GM21717 (cell line): Measurements from ENCODE around the gene ATG9B.

Experiments
- ATAC-seq: cut with Tn5 transposase; IDR thresholded peaks from one replicate; pipeline ENCODE4 v1.9.1; 2021; ENCODE audit warnings: mild to moderate bottlenecking, moderate library complexity; ENCODE audit not compliant: unreplicated experiment

The ATG9B gene

DNA sequence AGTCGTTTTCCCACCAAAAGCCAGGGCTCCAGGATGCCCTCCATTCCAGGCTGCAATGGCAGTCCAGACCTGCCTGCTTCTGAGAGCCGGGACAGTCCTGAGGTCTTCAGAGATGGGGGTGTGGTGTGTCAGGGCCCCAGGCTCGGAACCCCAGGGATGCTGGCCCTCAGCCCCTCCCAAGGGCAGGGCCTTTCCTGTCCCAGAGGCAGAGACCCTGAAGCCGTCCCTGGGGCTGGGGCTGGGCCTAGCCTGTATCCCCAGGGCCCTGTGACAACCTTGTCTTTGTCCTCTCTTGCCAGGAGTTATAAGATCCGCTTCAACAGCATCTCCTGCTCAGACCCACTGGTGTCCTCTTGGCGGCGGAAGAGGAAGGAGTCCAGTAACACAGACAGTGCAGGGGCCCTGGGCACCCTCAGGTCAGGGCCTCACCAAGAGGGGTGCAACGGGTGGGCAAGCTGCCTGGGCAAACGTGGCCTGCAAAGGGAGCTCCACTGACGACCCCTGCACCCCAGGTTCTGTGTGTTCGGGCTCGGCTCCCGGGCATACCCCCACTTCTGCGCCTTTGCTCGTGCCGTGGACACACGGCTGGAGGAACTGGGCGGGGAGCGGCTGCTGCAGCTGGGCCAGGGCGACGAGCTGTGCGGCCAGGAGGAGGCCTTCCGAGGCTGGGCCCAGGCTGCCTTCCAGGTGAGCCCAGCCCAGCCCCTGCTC lies 17.5 kb downstream of the ATG9B start:
- no peak for ATAC-seq

DNA sequence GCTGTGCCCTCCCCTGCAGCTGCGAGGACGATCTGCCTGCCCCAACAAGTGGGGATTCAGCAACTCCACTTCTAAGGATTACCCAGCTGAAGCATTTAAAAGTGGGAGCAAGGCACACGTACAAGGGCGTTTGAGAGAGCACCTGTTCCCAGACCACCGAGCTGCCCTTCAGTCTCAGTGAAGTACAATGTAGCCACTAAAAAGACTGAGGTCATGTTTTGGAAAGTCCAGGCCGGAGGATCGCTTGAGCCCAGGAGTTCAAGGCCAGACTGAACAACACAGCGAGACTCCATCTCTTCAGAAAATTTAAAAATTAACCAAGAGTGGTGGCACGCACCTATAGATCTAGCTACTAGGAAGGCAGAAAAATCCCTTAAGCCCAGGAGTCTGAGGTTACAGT lies 18.7 kb downstream of the ATG9B start:
- ATAC-seq: no peak

DNA sequence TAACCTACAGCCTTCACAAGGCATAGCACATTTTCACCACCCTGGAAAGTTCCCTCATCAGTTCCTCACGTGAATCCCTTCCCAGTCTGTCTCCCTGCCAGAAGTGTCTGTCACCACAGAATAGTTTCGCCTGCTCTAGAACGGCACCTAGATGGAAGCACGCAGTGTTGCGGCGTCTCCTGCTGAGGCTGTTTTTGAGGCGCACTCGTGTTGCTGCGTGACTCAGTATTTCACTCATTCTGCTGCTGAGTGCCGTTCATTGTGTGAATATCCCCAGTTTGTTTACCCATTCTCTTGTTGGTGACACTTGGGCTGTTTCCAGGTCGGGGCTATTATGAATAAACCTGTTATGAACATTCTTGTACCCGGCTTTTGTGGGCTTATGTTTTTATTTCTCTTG lies 20.7 kb downstream of the ATG9B start:
- ATAC-seq: no peak

DNA sequence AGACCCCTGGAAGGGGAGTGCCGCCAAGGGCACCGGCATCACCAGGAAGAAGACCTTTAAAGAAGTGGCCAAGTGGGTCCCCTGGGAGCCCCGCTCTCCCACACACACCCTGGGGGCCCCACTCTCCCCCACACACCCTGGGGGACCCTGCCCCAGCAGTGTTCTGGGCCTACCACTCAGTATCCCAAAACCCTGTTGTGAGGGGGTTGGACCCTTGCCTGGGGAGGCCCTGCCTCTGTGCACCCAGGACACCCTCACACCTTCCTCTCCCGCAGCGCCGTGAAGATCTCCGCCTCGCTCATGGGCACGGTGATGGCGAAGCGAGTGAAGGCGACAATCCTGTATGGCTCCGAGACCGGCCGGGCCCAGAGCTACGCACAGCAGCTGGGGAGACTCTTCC lies 22.7 kb downstream of the ATG9B start:
- no peak for ATAC-seq

DNA sequence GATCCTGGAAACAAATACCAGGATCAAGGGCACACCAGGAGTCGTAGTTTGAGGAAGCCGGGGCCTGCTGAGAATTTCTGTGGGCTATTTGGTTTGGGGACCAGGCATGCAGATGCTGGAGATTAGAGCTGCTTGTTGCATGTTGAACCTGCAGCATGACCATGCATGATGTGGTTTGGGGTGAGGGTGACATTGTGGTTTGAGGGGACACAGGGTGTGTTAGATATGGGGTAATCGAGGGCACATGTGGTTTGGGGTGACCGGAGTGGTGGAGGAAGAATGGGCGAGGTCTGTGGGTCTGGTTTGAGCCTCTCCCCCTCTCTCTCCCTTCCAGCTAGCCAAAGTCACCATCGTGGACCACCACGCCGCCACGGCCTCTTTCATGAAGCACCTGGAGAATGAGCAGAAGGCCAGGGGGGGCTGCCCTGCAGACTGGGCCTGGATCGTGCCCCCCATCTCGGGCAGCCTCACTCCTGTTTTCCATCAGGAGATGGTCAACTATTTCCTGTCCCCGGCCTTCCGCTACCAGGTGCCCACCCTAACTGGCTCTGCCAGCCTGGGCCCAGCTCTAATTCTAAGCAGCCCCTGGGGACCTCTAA lies 23.3 kb downstream of the ATG9B start:
- no peak for ATAC-seq

DNA sequence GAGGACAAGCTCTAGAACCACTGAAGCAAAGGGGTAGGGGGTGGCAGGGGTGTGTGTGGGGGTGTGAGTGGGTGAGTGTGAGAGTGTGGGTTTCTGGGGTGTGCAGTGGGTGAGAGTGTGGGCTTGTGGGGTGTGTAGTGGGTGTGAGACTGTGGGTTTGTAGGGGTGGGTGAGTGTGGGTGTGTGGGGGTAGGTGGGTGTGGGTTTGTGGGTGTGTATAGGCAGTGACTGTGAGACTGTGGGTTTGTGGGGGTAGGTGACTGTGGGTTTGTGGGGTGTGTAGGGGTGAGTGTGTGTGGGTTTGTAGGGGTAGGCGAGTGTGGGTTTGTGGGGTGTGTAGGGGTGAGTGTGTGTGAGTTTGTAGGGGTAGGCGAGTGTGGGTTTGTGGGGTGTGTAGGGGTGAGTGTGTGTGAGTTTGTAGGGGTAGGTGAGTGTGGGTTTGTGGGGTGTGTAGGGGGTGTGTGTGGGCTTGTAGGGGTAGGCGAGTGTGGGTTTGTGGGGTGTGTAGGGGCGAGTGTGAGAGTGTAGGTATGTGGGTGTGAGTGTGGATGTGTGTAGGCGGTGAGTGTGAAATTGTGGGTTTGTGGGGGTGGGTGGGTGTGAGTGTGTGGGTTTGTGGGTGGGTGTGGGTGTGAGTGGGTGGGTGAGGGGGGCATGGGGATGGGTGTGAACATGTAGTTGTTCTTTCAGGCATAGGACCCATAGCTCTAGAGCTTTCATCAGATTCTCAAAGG lies 24.6 kb downstream of the ATG9B start:
- no peak for ATAC-seq

DNA sequence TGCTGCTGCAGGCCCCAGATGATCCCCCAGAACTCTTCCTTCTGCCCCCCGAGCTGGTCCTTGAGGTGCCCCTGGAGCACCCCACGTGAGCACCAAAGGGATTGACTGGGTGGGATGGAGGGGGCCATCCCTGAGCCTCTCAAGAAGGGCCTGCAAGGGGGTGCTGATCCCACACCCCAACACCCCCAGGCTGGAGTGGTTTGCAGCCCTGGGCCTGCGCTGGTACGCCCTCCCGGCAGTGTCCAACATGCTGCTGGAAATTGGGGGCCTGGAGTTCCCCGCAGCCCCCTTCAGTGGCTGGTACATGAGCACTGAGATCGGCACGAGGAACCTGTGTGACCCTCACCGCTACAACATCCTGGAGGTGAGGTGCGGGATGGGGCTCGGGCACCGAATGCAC lies 25.3 kb downstream of the ATG9B start:
- ATAC-seq: no peak

DNA sequence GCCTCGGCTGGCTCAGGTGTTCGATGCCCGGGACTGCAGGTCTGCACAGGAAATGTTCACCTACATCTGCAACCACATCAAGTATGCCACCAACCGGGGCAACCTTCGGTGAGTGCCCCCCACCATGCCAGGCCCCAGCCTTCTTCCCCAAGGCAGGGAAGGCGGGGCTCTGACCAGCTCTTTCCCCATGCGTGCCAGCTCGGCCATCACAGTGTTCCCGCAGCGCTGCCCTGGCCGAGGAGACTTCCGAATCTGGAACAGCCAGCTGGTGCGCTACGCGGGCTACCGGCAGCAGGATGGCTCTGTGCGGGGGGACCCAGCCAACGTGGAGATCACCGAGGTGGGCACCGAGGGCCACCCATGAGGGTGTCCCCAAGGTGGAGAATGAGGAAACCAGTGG lies 26.0 kb downstream of the ATG9B start:
- no peak for ATAC-seq

DNA sequence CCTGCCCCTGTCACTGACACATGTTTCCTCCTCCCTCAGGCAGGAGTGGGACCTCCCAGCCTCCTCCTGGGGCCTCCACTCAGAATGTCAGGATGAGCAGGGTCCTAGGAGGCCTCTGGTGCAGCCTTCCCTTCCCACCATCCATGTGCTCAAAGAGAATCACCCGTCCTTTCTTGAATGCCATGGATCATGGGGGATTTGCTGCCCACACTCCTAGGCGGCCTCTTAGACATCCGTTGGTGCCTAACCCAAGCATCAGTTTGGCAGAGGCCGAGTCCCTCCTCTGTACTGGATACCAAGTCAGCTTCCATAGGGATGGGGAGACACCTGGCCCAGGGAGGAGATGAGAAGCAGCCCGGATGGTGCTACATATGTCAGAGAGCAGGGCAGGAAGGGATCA lies 26.5 kb downstream of the ATG9B start:
- no peak for ATAC-seq

DNA sequence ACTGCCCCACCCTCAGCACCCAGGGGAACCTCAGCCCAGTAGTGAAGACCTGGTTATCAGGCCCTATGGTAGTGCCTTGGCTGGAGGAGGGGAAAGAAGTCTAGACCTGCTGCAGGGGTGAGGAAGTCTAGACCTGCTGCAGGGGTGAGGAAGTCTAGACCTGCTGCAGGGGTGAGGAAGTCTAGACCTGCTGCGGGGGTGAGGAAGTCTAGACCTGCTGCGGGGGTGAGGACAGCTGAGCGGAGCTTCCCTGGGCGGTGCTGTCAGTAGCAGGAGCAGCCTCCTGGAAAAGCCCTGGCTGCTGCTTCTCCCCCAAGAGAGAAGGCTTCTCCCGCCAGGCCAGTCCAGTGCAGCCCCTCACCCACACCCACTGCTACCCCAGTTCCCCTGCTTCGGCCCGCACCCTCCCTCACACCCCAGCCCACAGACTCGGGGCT lies 27.2 kb downstream of the ATG9B start:
- no peak for ATAC-seq

DNA sequence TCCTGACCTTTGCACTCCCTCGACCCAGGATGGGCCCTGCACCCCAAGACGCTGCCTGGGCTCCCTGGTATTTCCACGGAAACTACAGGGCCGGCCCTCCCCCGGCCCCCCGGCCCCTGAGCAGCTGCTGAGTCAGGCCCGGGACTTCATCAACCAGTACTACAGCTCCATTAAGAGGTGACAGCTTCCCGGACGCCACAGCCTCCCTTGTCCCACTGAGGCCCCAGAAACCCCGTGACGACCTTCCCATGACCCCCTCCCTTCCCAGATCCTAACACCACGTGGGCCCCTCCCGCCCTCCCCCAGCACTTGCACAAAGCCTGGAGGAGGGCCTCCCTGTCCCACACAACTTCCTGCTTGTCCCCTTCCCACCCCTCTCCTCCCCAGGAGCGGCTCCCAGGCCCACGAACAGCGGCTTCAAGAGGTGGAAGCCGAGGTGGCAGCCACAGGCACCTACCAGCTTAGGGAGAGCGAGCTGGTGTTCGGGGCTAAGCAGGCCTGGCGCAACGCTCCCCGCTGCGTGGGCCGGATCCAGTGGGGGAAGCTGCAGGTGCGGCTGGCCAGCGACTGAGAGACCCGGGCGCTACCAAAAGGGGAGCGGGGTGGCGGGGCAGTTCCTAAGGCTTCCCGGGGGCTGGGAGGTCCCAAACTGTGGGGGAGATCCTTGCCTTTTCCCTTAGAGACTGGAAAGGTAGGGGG lies 27.8 kb downstream of the ATG9B start:
- no peak for ATAC-seq

DNA sequence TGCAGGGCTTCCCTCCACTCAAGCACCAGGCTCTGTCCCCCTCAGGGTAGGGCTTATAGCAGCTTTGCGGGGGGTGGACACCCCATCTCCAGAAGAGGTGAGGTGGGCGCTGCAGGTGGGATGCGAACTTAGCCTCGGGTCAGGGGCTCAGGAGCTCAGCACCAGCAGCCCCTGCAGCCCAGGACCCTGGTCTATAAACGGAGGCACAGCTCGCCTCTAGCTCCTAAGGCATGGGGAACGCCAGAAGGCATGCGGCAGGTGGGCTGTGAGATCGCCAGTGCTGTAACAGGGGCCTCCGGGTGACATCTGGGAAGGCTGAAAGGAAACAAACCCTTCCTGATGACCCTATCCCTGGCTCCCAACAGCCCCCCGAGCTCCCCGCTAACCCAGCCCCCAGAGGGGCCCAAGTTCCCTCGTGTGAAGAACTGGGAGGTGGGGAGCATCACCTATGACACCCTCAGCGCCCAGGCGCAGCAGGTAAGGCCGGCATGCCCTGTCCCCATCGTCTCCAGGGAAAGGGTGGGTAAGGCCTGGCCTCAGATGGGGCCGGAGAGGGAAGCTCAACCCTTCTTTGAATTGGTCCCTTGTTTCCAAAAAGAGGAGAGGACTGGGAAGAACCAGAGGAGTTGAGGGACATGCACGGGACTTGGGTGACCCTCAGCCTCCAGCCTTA lies 29.3 kb downstream of the ATG9B start:
- no peak for ATAC-seq

DNA sequence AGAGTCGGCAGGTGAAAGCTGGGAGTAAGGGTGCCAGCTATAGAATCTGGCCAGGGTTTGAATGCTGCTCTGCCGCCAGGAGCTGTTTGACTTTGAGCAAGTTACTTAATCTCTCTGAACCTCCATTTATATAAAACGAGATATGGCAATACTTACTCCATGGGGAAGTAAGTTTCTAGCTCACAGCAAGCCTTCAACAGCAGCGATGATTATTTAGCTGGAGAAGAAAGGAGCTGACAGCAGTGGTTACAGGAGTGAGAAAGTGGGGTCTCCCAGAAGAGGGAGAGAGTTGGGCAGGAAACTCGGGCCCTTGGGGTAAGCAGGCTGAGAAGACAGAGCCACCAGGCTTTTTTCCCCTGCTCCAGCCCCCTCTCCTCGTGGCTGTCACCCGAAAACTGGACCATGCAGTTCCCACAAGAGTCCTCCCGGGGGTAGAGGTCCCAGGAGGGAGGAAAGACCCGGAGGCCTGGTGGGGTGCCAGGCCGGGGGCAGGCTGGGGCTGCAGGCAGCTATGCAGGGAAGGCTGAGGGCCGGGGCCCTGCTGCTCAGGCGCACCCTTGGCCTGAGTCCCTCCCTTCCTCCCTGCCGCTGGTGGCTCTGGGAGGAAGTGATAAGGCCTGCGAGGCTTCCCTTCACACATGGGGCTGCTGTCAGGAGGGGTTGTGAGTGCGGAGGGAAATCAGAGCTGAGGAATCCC lies 30.0 kb downstream of the ATG9B start:
- ATAC-seq: no peak

DNA sequence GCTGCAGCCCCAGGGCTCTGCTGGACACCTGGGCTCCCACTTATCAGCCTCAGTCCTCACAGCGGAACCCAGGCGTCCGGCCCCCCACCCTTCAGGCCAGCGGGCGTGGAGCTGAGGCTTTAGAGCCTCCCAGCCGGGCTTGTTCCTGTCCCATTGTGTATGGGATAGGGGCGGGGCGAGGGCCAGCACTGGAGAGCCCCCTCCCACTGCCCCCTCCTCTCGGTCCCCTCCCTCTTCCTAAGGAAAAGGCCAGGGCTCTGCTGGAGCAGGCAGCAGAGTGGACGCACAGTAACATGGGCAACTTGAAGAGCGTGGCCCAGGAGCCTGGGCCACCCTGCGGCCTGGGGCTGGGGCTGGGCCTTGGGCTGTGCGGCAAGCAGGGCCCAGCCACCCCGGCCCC lies 30.8 kb downstream of the ATG9B start:
- no peak for ATAC-seq

DNA sequence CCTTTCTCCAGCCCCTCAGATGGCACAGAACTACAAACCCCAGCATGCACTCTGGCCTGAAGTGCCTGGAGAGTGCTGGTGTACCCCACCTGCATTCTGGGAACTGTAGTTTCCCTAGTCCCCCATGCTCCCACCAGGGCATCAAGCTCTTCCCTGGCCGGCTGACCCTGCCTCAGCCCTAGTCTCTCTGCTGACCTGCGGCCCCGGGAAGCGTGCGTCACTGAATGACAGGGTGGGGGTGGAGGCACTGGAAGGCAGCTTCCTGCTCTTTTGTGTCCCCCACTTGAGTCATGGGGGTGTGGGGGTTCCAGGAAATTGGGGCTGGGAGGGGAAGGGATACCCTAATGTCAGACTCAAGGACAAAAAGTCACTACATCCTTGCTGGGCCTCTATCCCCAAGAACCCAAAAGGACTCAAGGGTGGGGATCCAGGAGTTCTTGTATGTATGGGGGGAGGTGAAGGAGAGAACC lies 31.4 kb downstream of the ATG9B start:
- ATAC-seq: no peak

DNA sequence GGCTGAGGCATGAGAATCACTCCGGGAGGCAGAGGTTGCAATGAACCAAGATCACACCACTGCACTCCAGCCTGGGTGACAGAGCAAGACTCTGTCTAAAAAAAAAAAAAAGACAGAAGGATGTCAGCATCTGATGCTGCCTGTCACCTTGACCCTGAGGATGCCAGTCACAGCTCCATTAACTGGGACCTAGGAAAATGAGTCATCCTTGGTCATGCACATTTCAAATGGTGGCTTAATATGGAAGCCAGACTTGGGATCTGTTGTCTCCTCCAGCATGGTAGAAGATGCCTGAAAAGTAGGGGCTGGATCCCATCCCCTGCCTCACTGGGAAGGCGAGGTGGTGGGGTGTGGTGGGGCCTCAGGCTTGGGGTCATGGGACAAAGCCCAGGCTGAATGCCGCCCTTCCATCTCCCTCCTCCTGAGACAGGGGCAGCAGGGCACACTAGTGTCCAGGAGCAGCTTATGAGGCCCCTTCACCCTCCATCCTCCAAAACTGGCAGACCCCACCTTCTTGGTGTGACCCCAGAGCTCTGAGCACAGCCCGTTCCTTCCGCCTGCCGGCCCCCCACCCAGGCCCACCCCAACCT lies 32.1 kb downstream of the ATG9B start:
- no peak for ATAC-seq

DNA sequence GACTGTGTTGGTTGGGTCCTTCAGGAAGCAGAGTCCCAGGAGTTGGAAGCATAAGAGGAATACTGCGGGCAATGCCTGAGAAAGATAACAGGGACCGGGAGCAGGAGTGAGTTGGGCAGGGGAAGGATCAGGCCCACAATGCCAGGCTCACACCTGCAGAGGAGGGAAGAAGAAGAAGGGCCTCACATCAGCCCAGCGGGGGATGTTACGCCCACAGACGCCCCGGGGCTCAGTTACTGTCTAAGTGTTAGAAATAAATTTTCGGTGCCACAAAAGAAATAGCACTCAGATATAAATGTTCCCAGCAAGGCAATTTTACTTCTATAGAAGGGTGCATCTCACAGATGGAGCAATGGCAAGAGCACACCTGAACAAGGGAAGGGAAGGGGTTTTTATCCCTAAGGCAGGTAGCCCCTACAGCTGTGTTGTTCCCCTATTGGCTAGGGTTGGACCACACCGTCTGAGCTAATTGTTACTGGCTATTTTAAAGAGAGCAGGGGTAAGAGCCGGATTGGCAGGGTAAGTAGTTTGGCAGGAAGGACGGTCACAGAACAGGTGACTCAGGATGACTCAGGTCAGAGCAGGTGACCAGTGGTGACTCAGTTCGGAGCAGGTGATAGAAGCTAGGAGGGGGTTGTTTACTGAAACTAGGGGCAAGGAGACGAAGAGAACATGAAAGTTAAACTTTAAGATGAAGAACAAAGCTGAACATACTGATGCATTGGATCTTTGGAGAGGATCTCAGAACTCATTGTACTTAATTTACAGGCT lies 33.7 kb downstream of the ATG9B start, which contains the start of gene NOS3:
Gene NOS3, plus strand, starts transcription at position 602 of the 771 bp plus-strand sequence. CDS start 2,787 bp downstream, outside the sequence.
- ATAC-seq: no peak

DNA sequence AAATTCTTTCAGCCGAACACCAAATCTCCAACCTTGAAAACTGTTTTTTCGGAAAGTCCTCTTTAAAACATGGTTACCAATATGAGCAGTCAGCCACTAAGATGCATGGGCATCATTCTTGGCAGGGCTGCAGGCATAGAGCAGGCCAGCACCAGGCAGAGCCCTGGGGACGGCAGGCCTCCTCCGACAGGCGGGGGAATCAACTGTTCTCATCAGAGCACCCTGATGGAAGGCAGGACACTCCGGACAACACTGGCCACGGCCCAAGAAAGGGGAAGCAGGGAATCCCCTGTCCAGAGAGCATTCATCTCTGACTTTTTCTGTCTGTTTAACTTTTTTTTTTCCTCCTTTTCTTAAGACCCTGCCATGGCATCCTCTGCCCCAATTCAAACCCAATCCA lies 34.8 kb downstream of the ATG9B start:
- no peak for ATAC-seq
